HG03064 (cell line): ENCODE results near the gene AFDN.
"Not testable (repeated sequence)": the region's sequence is repeated elsewhere in the genome, so short reads cannot be mapped to it uniquely, and the experiment has no call there.

Experiments used
- ATAC-seq: cut with Tn5 transposase; IDR thresholded peaks from one replicate; pipeline ENCODE4 v1.9.1; 2021; ENCODE audit warnings: low read depth; ENCODE audit not compliant: unreplicated experiment

Gene AFDN

DNA sequence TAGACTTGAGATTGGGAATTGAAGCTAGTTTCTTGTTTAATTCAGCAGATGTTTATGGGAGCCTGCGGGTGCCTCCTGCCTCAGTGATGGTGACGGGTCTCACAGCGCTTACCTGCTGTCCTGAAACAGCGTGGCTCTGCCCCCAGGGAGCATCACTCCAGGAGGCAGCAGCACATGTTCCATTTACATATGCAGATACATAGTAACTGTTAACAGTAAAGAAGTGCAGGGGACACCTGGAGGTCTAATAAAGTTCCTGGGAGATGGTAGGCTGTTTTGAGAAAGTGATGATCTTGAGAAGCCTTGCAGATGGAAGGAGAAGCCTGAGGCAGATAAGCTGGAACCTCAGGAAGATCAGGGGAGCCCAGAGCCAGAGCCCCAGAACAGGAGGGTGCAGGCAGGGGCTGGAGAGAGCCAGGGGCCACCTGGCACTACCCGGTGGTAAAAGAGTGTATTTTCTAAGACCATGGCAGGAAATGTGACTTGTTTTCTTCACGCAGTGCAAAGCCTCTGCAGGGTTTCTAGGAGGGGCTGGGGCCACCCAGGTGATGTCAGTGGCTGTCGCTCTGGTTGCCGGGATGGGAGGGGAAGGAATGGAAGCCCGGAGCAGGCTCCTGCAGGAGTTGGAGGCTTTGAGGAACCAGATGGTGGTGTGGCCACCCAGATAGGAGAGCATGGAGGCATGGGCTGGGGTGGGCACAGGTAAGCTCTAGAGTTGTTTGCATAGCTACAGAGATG, 146.6 kb downstream of the AFDN start:
- ATAC-seq, result no peak

DNA sequence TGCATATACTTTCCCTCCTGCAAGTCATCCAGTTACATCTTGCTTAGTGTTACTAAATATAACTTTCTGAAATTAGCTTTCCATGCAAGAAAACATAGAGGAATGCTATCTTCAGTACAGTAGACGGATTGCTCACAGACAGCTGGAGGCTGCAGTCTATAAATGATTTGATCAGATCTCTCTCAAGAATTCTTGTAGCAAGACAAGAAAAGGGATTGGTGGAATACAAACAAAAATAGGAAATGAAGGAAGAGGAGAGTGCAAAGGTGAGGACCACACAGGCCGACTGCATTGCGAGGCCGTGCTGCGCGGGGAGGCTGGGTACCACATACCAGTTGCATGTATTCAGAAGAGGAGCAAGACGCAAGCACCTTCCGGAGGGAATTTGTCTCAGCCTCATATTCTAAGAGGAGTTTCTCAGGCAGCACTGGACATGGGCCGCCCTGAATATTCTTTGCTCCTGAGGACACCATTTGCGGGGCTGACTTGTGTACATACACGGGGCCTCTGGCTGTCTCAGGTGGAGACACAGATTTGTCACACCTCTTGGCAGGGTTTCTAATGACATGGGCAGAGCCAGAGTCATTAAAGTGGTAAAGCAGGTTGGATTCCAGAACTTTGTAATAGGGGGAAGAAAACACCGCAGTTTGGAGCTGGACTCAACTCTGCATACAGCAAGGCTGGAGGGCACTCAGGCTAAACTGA, 148.1 kb downstream of the AFDN start:
- no peak for ATAC-seq

- no peak for ATAC-seq
Observed at GRCh38 chr6:167975458-167975857, 148.7 kb downstream of the AFDN start.

- ATAC-seq, result not testable (repeated sequence)
Observed at GRCh38 chr6:167976116-167976657, 149.5 kb downstream of the AFDN start.

DNA sequence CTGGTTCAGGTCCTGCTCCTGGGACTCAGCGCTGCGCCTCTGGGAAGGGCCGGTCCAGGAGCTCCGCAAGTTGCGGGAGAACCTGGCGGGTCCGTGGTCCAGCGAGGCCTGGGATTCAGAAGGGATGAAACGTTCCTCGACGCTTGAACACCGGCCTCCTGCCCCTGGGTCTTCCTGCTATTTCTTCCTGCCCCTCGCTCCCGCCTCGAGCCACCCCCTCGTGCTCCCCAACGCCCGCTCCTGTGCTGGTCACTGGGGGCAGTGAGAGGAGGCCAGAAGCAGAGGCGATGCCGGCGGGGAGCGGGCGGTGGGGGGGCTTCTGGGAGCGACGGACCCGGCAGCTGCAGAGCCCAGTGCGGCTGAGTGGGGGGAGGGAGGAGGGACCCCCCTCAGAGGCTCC, 150.0 kb downstream of the AFDN start:
- ATAC-seq, result no peak

DNA sequence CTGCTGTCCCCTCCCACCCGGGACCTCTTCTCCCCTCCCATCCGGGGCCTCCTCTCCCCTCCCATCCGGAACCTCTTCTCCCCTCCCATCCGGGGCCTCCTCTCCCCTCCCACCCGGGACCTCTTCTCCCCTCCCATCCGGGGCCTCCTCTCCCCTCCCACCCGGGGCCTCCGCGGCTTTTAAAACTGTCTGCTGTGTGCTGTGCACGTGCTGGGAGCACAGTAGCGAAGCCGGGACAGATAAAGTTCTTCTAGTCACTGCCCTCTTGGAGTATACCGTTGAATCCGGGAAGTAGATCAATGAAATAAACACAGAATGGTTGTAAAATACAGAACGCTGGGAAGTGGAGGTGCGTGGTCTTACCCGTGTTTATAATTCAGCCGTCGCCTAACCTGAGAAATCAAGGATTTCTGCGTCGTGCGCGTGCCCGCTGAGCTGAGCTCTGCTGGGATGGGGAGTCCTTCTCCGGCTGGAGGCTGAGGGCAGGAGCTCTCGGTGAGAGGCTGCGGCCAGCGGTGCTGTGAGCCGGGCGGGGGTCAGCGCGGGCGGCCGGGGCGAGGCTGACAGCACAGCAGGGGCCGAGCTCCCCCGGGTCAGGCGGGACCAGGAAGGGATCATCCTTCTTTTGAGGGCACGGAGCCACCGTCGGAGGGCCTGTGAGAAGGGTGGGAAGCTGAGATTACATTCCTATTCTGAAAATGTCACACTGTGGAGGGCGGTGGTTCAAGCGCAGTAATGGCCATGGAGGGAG, 151.2 kb downstream of the AFDN start:
- no peak for ATAC-seq

- ATAC-seq, result no peak
Observed at GRCh38 chr6:167978607-167979006, 151.9 kb downstream of the AFDN start.

- ATAC-seq, result no peak
Observed at GRCh38 chr6:167979436-167980139, 152.9 kb downstream of the AFDN start.

- no peak for ATAC-seq
Observed at GRCh38 chr6:167980911-167981580, 154.3 kb downstream of the AFDN start.

GRCh38 chr6:167981916-167982462, 155.3 kb downstream of the AFDN start:
- ATAC-seq, result no peak

DNA sequence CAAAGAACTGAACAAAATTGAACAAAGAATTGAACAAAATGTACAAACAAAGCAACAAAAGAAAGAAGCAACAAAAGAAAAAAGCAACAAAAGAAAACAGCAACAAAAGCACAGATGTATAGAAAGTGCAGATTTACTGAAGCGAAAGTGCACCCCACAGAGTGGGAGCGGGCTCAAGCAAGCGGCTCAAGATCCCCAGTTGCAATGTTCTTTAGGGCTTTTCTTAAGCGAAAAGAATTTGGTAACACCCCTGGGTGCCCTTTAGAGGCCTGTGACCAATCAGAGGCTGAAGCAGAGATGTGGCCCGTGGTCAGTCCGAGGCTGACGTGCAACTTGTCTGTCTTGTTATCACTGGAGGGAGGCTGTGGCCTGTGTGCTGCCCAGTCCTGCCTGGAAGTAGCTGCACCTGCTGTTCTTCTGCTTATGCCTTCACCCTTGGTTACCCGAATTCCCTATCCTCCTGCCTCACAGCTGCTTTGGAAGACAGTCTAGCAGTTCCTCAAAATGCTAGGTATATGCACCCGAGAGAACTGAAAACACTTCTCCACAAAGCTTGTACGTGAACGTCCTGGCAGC, 157.5 kb downstream of the AFDN start:
- no peak for ATAC-seq

DNA sequence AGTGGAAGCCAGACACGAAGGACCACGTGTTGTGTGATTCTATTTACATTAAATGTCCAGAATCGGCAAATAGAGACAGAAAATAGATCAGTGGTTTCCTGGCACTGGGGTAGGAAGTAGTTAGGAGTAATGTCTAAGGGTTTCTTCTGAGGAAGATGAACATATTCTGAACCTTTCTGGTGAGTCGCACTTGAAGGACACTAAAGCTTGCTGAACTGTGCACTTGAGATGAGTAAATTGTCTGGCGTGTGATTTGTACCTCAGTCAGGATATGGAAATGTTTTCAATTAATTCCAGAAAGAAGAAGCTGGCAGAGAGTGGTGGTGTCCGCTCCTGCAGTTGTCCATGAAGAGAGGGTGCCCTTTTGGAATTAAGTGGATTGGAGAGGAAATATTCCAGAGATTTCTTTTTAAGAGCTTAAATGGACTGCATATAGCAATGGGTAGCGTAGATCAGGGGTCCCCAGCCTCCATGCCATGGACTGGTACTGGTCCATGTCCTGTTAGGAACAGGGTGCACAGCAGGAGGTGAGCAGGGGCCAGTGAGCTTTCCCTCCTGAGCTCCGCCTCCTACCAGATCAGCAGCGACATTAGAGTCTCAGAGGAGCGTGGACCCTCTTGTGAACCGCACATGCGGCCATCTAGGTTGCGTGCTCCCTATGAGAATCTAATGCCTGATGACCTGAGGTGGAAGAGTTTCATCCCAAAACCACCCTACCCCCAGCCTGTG, 158.3 kb downstream of the AFDN start:
- ATAC-seq, result no peak

- no peak for ATAC-seq
Observed at GRCh38 chr6:167985911-167986595, 159.3 kb downstream of the AFDN start.

DNA sequence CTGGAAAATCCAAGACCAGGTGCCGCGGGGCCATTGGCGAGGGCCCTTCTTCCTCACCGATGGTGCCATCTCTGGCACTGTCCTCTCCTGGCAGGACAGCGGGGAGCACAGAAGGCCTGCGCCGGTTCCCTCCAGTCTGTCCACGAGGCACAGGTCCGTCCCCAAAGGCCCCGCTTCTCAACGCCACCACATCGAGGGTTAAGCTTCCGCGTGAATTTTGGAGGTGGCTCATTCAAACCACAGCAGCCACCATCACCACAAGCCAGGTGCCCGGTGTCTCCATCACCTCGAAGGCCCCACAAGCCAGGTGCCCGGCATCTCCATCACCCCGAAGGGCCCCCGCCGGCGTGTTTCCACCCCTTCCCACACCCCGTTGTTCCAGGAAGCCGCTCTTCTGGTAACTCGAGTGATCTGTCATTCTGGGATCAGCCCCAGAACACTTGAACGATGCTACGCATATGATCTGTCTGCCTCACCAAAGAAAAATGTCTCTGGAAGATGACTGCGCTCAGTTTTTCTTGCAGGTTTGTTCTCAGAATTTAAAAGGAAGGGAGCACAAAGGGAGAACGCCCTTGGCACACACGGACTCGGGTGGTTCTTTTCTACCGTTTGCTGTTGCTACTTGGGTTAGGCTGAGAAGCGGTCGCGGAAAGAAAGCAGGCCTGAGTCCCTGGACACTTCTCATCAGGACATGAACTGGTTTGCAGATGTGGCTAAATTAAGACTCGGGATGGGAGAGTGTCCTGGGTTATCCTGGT, 160.9 kb downstream of the AFDN start:
- ATAC-seq, result no peak

DNA sequence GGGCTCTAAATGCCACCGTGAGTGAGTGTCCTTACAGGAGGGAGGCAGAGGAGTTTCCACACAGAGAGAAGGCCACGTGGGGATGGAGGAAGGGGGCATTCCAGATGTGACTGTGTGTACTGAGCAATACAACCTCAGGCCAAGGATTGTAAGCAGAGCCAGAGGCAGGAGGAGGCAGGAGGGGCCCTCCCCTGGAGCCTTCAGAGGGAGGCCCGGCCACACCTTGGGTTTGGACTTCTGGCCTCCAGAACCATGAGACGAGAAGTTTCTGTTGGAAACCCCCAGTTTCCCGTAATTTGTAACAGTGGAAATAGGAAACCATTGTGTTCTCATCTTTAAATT, 161.4 kb downstream of the AFDN start:
- no peak for ATAC-seq

- ATAC-seq, result no peak
Observed at GRCh38 chr6:167988945-167989841, 162.5 kb downstream of the AFDN start.
